ENCODE results near the gene KRT84.

Gene KRT84

DNA sequence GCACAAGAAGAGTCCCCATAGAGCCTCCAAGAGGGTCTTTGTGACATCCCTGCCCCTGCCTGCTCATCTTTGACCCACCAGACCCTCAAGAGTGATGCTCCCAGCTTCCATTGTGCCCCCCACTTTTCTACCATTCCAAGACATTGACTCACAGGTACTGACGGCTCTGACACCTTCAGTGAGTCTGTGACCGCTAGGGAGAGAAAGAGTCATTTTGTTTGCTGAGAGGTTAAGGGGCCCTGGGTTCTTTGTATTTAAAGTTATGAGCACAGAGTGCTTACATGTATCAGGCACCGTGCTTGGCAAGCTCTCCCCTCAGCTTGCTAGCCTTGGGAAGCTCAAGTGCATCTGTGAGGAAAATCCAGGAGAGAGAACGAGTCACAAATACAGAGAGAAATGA, 27.8 kb upstream of the KRT84 start:
- no peak for TF ChIP-seq POLR2AphosphoS5 (IDR thresholded peaks at IDR 0.05; ENCODE audit: low read depth, low read length)
- TF ChIP-seq, protein P1, sequence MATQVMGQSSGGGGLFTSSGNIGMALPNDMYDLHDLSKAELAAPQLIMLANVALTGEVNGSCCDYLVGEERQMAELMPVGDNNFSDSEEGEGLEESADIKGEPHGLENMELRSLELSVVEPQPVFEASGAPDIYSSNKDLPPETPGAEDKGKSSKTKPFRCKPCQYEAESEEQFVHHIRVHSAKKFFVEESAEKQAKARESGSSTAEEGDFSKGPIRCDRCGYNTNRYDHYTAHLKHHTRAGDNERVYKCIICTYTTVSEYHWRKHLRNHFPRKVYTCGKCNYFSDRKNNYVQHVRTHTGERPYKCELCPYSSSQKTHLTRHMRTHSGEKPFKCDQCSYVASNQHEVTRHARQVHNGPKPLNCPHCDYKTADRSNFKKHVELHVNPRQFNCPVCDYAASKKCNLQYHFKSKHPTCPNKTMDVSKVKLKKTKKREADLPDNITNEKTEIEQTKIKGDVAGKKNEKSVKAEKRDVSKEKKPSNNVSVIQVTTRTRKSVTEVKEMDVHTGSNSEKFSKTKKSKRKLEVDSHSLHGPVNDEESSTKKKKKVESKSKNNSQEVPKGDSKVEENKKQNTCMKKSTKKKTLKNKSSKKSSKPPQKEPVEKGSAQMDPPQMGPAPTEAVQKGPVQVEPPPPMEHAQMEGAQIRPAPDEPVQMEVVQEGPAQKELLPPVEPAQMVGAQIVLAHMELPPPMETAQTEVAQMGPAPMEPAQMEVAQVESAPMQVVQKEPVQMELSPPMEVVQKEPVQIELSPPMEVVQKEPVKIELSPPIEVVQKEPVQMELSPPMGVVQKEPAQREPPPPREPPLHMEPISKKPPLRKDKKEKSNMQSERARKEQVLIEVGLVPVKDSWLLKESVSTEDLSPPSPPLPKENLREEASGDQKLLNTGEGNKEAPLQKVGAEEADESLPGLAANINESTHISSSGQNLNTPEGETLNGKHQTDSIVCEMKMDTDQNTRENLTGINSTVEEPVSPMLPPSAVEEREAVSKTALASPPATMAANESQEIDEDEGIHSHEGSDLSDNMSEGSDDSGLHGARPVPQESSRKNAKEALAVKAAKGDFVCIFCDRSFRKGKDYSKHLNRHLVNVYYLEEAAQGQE (IDR thresholded peaks at IDR 0.05; ENCODE audit: insufficient read depth in 1 of 2, low read depth in 2 of 2, low read length in 2 of 2), result no peak
- TF ChIP-seq FOXP2 (optimal IDR thresholded peaks at IDR 0.05; ENCODE audit: borderline replicate concordance, extremely low read depth, extremely low read length, insufficient read depth), result no peak
- no peak for TF ChIP-seq TAF1 (IDR thresholded peaks at IDR 0.05; ENCODE audit: borderline replicate concordance, insufficient read depth, low read length)
- TF ChIP-seq SIN3A (IDR thresholded peaks at IDR 0.05; ENCODE audit: borderline replicate concordance, insufficient read depth, low read length), result no peak

DNA sequence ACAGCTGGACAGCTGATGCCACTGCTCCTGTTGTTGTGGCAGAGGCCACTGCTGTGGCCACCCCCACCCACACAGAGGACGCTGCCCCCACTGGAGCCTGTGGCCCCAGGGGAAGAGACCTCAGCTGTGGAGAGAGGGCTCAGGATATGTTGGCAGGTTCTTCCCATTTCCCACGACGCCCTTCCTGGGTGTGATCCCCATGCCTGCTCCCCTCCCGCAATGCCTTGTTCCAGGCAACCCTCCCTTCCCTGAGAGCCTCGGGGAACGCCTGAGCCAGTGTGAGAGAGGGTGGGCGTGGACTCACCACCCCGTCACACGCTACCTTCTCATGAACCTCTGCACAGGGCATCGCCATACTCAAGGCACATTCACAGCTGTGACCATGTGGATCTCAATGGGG, 26.4 kb upstream of the KRT84 start:
- no peak for TF ChIP-seq FOXP2 (optimal IDR thresholded peaks at IDR 0.05; ENCODE audit: borderline replicate concordance, extremely low read depth, extremely low read length, insufficient read depth)
- TF ChIP-seq, protein P1 (IDR thresholded peaks at IDR 0.05; ENCODE audit: insufficient read depth in 1 of 2, low read depth in 2 of 2, low read length in 2 of 2), result no peak
- no peak for TF ChIP-seq TAF1 (IDR thresholded peaks at IDR 0.05; ENCODE audit: borderline replicate concordance, insufficient read depth, low read length)
- no peak for TF ChIP-seq POLR2AphosphoS5 (IDR thresholded peaks at IDR 0.05; ENCODE audit: low read depth, low read length)
- TF ChIP-seq SIN3A (IDR thresholded peaks at IDR 0.05; ENCODE audit: borderline replicate concordance, insufficient read depth, low read length), result no peak

DNA sequence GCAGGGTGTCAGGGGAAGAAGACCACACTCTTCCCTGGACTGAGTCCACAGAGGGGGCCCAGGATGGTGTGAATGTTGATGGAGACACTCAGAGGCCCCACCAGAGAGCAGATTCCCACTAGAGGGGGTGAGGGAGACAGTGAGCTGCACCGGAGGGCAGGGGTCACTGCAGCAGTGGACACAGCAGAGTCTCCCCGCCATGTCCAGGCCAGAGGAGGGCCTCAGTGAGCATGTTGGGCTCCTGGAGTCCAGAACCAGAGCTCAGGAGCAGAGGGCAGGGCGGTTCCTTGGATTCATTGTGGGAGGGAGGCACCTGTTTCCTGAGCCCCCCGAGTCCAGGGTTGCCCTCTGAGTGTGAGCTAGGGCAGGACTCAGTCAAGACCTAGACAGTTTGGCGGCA, 22.5 kb upstream of the KRT84 start:
- no peak for TF ChIP-seq SIN3A (IDR thresholded peaks at IDR 0.05; ENCODE audit: borderline replicate concordance, insufficient read depth, low read length)
- TF ChIP-seq TAF1 (IDR thresholded peaks at IDR 0.05; ENCODE audit: borderline replicate concordance, insufficient read depth, low read length), result no peak
- no peak for TF ChIP-seq POLR2AphosphoS5 (IDR thresholded peaks at IDR 0.05; ENCODE audit: low read depth, low read length)
- TF ChIP-seq FOXP2 (optimal IDR thresholded peaks at IDR 0.05; ENCODE audit: borderline replicate concordance, extremely low read depth, extremely low read length, insufficient read depth), result no peak
- TF ChIP-seq, protein P1 (IDR thresholded peaks at IDR 0.05; ENCODE audit: insufficient read depth in 1 of 2, low read depth in 2 of 2, low read length in 2 of 2), result no peak

DNA sequence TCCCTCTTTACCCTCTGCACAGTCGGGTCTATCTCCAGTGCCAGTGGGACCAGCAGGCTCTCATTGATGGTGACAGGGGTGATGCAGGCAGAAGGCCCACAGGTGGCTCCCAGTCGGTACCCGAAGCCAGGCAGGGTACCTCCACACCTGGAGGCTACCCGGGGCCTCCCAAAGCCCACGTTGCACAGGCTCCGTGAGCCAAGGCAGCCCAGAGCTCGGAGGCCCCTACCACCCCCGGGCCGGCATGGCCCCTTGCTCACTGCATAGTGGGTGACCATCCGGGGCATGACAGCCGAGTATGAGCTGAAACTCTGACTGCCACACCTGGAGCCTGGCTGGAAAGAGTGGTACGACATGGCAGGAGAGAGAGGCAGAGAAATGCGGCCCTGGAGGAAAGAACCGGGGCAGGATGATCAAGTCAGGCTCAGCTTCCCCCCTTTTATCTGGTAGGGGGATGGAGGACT, 20.5 kb upstream of the KRT84 start, which contains the start of gene KRT82:
KRT82 (minus strand) TSS at position 414 of the 464 bp plus-strand sequence; CDS start at position 356, 58 bp downstream.
- TF ChIP-seq FOXP2 (optimal IDR thresholded peaks at IDR 0.05; ENCODE audit: borderline replicate concordance, extremely low read depth, extremely low read length, insufficient read depth), result no peak
- TF ChIP-seq, protein P1 (IDR thresholded peaks at IDR 0.05; ENCODE audit: insufficient read depth in 1 of 2, low read depth in 2 of 2, low read length in 2 of 2), result no peak
- TF ChIP-seq SIN3A (IDR thresholded peaks at IDR 0.05; ENCODE audit: borderline replicate concordance, insufficient read depth, low read length), result no peak
- TF ChIP-seq TAF1 (IDR thresholded peaks at IDR 0.05; ENCODE audit: borderline replicate concordance, insufficient read depth, low read length), result no peak
- TF ChIP-seq POLR2AphosphoS5 (IDR thresholded peaks at IDR 0.05; ENCODE audit: low read depth, low read length), result no peak

DNA sequence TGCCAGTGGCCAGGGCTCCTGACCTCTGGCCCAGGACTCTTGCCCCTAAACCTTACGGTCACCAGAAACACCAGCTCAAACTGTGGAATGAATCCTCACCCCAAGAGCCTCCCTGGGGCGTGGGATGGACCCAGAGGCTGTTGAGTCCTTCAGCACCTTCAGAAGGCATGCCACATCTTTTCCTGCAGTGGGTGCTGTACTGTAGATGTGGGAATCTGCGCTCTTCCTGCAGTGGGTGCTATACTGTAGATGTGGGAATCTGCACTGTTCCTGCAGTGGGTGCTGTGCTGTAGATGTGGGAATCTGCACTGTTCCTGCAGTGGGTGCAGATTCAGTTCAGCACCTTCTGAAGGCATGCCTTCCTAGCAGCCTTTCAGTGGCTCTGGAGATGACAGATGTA, 19.5 kb upstream of the KRT84 start:
- TF ChIP-seq TAF1 (IDR thresholded peaks at IDR 0.05; ENCODE audit: borderline replicate concordance, insufficient read depth, low read length), result no peak
- TF ChIP-seq, protein P1 (IDR thresholded peaks at IDR 0.05; ENCODE audit: insufficient read depth in 1 of 2, low read depth in 2 of 2, low read length in 2 of 2), result no peak
- TF ChIP-seq SIN3A (IDR thresholded peaks at IDR 0.05; ENCODE audit: borderline replicate concordance, insufficient read depth, low read length), result no peak
- no peak for TF ChIP-seq POLR2AphosphoS5 (IDR thresholded peaks at IDR 0.05; ENCODE audit: low read depth, low read length)
- no peak for TF ChIP-seq FOXP2 (optimal IDR thresholded peaks at IDR 0.05; ENCODE audit: borderline replicate concordance, extremely low read depth, extremely low read length, insufficient read depth)

All from PFSK-1 (cell line).